ENCODE measurements around the gene ATP5F1E. TPM values are rescaled to one million over a fixed set of nuclear protein-coding genes. Genes with fewer than 3 reads are reported as not detected.

ATP5F1E gene
- total and polyA plus RNA-seq, 12 donors: 13.3 to 131 (median 55.3) TPM

GRCh38 chr20:59037386-59037785 is 5.3 kb upstream of the ATP5F1E start:
- peaks cover 13 to 39% of the 10 kb centered on the region in 2 donors for H3K4me1 ChIP-seq (replicated peaks in 1 of 2)
- intact Hi-C loops (cut with DNase I): loop anchor here in 1 of 2 donors (10.0 kb wide), 1 partner anchor 53 kb away; the partner anchor contains the start of gene NELFCD
- no peaks in the 10 kb centered on the region for H3K9me3 ChIP-seq (replicated peaks in 1 of 3)
- H3K36me3 ChIP-seq (replicated peaks in 1 of 2): peaks cover 0 to 49% of the 10 kb centered on the region in 2 donors
- H3K27ac ChIP-seq: no peak overlapping the region
- WGBS, 4 donors: 91 to 94% (median 94%) methylated on average over 12 of the region's 12 CpGs
- no peaks in the 10 kb centered on the region for H3K27me3 ChIP-seq
- no peak overlapping the region for H3K4me3 ChIP-seq
- TF ChIP-seq CTCF (IDR thresholded peaks at IDR 0.05) (no peak), POLR2A (IDR thresholded peaks at IDR 0.05) (no peak)
- no peak for DNase-seq

- 95 to 98% (median 97%) methylated on average over 3 of the region's 3 CpGs for WGBS, 4 donors
Observed at GRCh38 chr20:59035381-59035780, 3.2 kb upstream of the ATP5F1E start.

GRCh38 chr20:59033616-59034165 is 1.6 kb upstream of the ATP5F1E start:
- intact Hi-C loops (cut with DNase I): loop anchor here in 1 of 2 donors (10.0 kb wide), 1 partner anchor 49 kb away; the partner anchor contains the start of gene NELFCD
- no peak overlapping the region for H3K27ac ChIP-seq
- TF ChIP-seq POLR2A (IDR thresholded peaks at IDR 0.05) (no peak), CTCF (IDR thresholded peaks at IDR 0.05) (no peak)
- no peak overlapping the region for H3K4me3 ChIP-seq
- 90 to 98% (median 93%) methylated on average over 2 of the region's 2 CpGs for WGBS, 4 donors
- no peaks in the 10 kb centered on the region for H3K27me3 ChIP-seq
- no peaks in the 10 kb centered on the region for H3K9me3 ChIP-seq (replicated peaks in 1 of 3)
- no peak for DNase-seq
- peaks cover 0 to 65% of the 10 kb centered on the region in 2 donors for H3K36me3 ChIP-seq (replicated peaks in 1 of 2)
- peaks cover 19 to 34% of the 10 kb centered on the region in 2 donors for H3K4me1 ChIP-seq (replicated peaks in 1 of 2)

More at GRCh38 chr20:59035381-59035780, 3.2 kb upstream of the ATP5F1E start:
- intact Hi-C loops (cut with DNase I): loop anchor here in 1 of 2 donors (10.0 kb wide), 1 partner anchor 51 kb away; the partner anchor contains the start of gene NELFCD
- Histone ChIP-seq H3K36me3 (replicated peaks in 1 of 2) (peaks cover 0 to 49% of the 10 kb centered on the region in 2 donors), H3K27me3 (no peaks in the 10 kb centered on the region), H3K9me3 (replicated peaks in 1 of 3) (no peaks in the 10 kb centered on the region), H3K4me1 (replicated peaks in 1 of 2) (peaks cover 8 to 34% of the 10 kb centered on the region in 2 donors), H3K4me3 (no peak overlapping the region), H3K27ac (no peak overlapping the region)
- TF ChIP-seq POLR2A (IDR thresholded peaks at IDR 0.05) (no peak), CTCF (IDR thresholded peaks at IDR 0.05) (no peak)
- no peak for DNase-seq

- DNase-seq: no peak
- intact Hi-C loops (cut with DNase I): loop anchor here in 1 of 2 donors (10.0 kb wide), 1 partner anchor 48 kb away; the partner anchor contains the start of gene NELFCD
- H3K9me3 ChIP-seq (replicated peaks in 1 of 3): no peaks in the 10 kb centered on the region
- H3K27me3 ChIP-seq: no peaks in the 10 kb centered on the region
- 97 to 100% (median 98%) methylated on average over 1 of the region's 1 CpG for WGBS, 4 donors
- H3K4me3 ChIP-seq: peak overlapping the region in 1 of 4 donors; percentile 83
- peak overlapping the region in 3 of 5 donors; percentile 78 to 87 (median 85) for H3K27ac ChIP-seq
- H3K36me3 ChIP-seq (replicated peaks in 1 of 2): peaks cover 0 to 67% of the 10 kb centered on the region in 2 donors
- peaks cover 22 to 40% of the 10 kb centered on the region in 2 donors for H3K4me1 ChIP-seq (replicated peaks in 1 of 2)
- TF ChIP-seq CTCF (IDR thresholded peaks at IDR 0.05): no peak
Observed at GRCh38 chr20:59033093-59033492, 958 bp upstream of the ATP5F1E start.

Measured in adrenal gland (tissue), 12 donors.